Glutamatergic neuron (in vitro differentiated cells): ENCODE measurements around the gene TMEM269. TPM values are rescaled to one million over a fixed set of nuclear protein-coding genes. Genes with fewer than 3 reads are reported as not detected.

Source experiments
- DNase-seq: peaks from one replicate; pipeline ENCODE4 v3.0.0; 2022
- H3K27ac Mint-ChIP-seq: one replicate; pipeline ENCODE4 v1.8.0; 2020; ENCODE audit warnings: mild to moderate bottlenecking, mixed read lengths, inconsistent platforms; ENCODE audit not compliant: unreplicated experiment
- H3K27me3 Mint-ChIP-seq: one replicate; pipeline ENCODE4 v1.8.0; 2020; ENCODE audit warnings: mild to moderate bottlenecking, moderate library complexity, mixed read lengths, inconsistent platforms; ENCODE audit not compliant: unreplicated experiment
- H3K36me3 Mint-ChIP-seq: one replicate; pipeline ENCODE4 v1.8.0; 2020; ENCODE audit warnings: mild to moderate bottlenecking, mixed read lengths, inconsistent platforms; ENCODE audit not compliant: unreplicated experiment
- H3K4me1 Mint-ChIP-seq: one replicate; pipeline ENCODE4 v1.8.0; 2020; ENCODE audit warnings: mild to moderate bottlenecking, low read depth, mixed read lengths, inconsistent platforms; ENCODE audit not compliant: unreplicated experiment
- H3K4me3 Mint-ChIP-seq: one replicate; pipeline ENCODE4 v1.8.0; 2020; ENCODE audit warnings: mild to moderate bottlenecking, mixed read lengths, inconsistent platforms; ENCODE audit not compliant: unreplicated experiment
- H3K9me3 Mint-ChIP-seq: one replicate; pipeline ENCODE4 v1.8.0; 2020; ENCODE audit warnings: mild to moderate bottlenecking, moderate library complexity, mixed read lengths, inconsistent platforms; ENCODE audit not compliant: unreplicated experiment
- CTCF ChIP-seq: fragments of 200-600 bp; sonication (generic); IDR thresholded peaks from one replicate; pipeline ENCODE4 v1.5.0; 2021; ENCODE audit not compliant: partially characterized antibody, unreplicated experiment
- total RNA-seq: library from RNA; stranded (reverse); fragmentation: NEBNext Ultra II Directional; extraction: Animal tissue kit (Norgen Biotek cat#: 25700); gene quantifications from one replicate; pipeline ENCODE4 v1.2.1, GENCODE V29; 2021; ENCODE audit not compliant: unreplicated experiment

The TMEM269 gene
- total RNA-seq, 1 donor from 2014 or later = 0.32 TPM

- Mint-ChIP-seq H3K27me3 (peaks cover 3% of the 10 kb centered on the region), H3K4me1 (peaks cover 5% of the 10 kb centered on the region), H3K4me3 (no peak overlapping the region), H3K9me3 (peaks cover 3% of the 10 kb centered on the region), H3K36me3 (no peaks in the 10 kb centered on the region), H3K27ac (no peak overlapping the region)
- TF ChIP-seq CTCF = no peak
- DNase-seq = no peak
Observed at GRCh38 chr1:42774928-42775526, 9.8 kb upstream of the TMEM269 start.

GRCh38 chr1:42776502-42776901, 8.3 kb upstream of the TMEM269 start:
- Mint-ChIP-seq H3K9me3 (no peaks in the 10 kb centered on the region), H3K4me3 (no peak overlapping the region), H3K36me3 (no peaks in the 10 kb centered on the region), H3K27ac (no peak overlapping the region), H3K4me1 (peaks cover 5% of the 10 kb centered on the region), H3K27me3 (peaks cover 1% of the 10 kb centered on the region)
- DNase-seq = no peak
- no peak for TF ChIP-seq CTCF

DNA sequence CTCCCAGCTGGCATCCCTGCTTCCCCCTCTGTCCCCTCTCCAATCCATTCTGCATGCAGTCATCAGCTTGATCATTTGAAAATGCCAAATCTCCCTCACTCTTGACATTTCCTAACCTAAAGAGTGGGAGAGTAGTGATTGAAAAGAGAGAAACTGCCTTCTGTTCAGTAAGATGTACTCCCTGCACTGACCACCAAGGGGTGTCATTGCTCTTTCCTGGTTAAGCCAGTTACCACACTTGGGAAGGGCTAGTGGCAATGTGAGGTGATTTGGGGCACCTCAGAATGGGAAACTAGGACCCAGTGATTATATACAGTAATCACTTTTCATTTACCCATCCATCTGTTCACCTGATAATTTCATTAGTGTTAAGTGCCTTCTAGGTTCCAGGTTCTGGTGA, 6.9 kb upstream of the TMEM269 start:
- Mint-ChIP-seq H3K27ac (peak overlapping the region; percentile 21), H3K27me3 (peaks cover 1% of the 10 kb centered on the region), H3K4me1 (no peaks in the 10 kb centered on the region), H3K36me3 (no peaks in the 10 kb centered on the region), H3K9me3 (no peaks in the 10 kb centered on the region), H3K4me3 (no peak overlapping the region)
- peak; percentile 48 for DNase-seq
- TF ChIP-seq CTCF = peak; percentile 72

GRCh38 chr1:42779725-42780124, 5.1 kb upstream of the TMEM269 start:
- Mint-ChIP-seq H3K4me1 (peaks cover 4% of the 10 kb centered on the region), H3K36me3 (peaks cover 5% of the 10 kb centered on the region), H3K9me3 (no peaks in the 10 kb centered on the region), H3K27me3 (peaks cover 1% of the 10 kb centered on the region), H3K27ac (no peak overlapping the region), H3K4me3 (no peak overlapping the region)
- no peak for TF ChIP-seq CTCF
- no peak for DNase-seq

DNA sequence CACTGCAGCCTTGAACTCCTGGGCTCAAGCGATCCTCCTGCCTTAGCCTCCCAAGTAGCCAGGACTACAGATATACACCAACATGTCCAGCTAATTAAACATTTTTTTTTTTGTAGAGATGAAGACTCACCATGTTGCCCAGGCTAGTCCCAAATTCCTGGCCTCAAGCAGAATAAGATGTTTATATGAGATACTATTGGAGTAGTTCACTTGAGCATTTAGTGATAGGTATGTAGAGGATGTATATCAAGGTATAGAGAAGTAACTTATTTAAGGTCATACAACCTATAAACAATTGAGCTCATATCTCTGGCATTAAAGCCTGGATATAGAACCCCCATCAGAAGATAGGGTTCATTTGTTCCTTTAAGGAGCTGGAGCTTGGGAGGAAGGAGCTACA, 4.6 kb upstream of the TMEM269 start:
- Mint-ChIP-seq H3K4me1 (peaks cover 4% of the 10 kb centered on the region), H3K36me3 (peaks cover 5% of the 10 kb centered on the region), H3K4me3 (no peak overlapping the region), H3K27me3 (peaks cover 1% of the 10 kb centered on the region), H3K27ac (no peak overlapping the region), H3K9me3 (no peaks in the 10 kb centered on the region)
- no peak for DNase-seq
- no peak for TF ChIP-seq CTCF
